ENCODE results near the gene NEURL2. TPM values are rescaled to one million over a fixed set of nuclear protein-coding genes. Genes with fewer than 3 reads are reported as not detected.

NEURL2 gene
- total RNA-seq, 1 experiment from 2014 or later = 2.0 TPM

Other genes with a start within 250 kb of the NEURL2 start
- gene WFDC11, start 221.0 kb downstream of the NEURL2 start, total RNA-seq (2022) = not detected in 2 replicates
- gene WFDC13, start 189.2 kb downstream of the NEURL2 start, total RNA-seq (2022) = not detected in 2 replicates
- gene WFDC10B, start 186.2 kb downstream of the NEURL2 start, total RNA-seq (2022) = not detected in 2 replicates
- not detected in 2 replicates for gene SPINT4, start 168.9 kb downstream of the NEURL2 start, total RNA-seq (2022)
- 0.91 TPM in 1 of 2 replicates, not detected in the other for gene WFDC3, start 99.3 kb downstream of the NEURL2 start, total RNA-seq (2022)
- 41.6 and 51.6 TPM in 2 replicates for gene DNTTIP1, start 99.3 kb downstream of the NEURL2 start, total RNA-seq (2022)
- gene UBE2C, start 78.6 kb downstream of the NEURL2 start, total RNA-seq (2022) = 98.4 and 107 TPM in 2 replicates
- gene TNNC2, start 63.9 kb downstream of the NEURL2 start, total RNA-seq (2022) = 0.79 TPM in 1 of 2 replicates, not detected in the other
- 8.5 and 13.9 TPM in 2 replicates for gene SNX21, start 57.4 kb downstream of the NEURL2 start, total RNA-seq (2022)
- 19.5 and 20.1 TPM in 2 replicates for gene ACOT8, start 33.8 kb downstream of the NEURL2 start, total RNA-seq (2022)
- 1.4 and 2.4 TPM in 2 replicates for gene ZSWIM3, start 33.6 kb downstream of the NEURL2 start, total RNA-seq (2022)
- gene ZSWIM1, start 10.0 kb downstream of the NEURL2 start, total RNA-seq (2022) = 7.6 and 10.3 TPM in 2 replicates
- gene SPATA25, start 3.6 kb downstream of the NEURL2 start, total RNA-seq (2022) = 0.72 and 0.74 TPM in 2 replicates
- 25.3 and 39.1 TPM in 2 replicates for gene CTSA, start 127 bp upstream of the NEURL2 start, total RNA-seq (2022)
- gene PLTP, start 20.9 kb upstream of the NEURL2 start, total RNA-seq (2022) = 0.20 and 0.37 TPM in 2 replicates
- gene PCIF1, start 43.5 kb upstream of the NEURL2 start, total RNA-seq (2022) = 14.3 and 20.5 TPM in 2 replicates
- gene ZNF335, start 81.0 kb upstream of the NEURL2 start, total RNA-seq (2022) = 24.2 and 26.9 TPM in 2 replicates
- 0.12 TPM in 1 of 2 replicates, not detected in the other for gene MMP9, start 117.7 kb upstream of the NEURL2 start, total RNA-seq (2022)
- 0.75 and 0.98 TPM in 2 replicates for gene SLC12A5, start 138.0 kb upstream of the NEURL2 start, total RNA-seq (2022)
- 26.0 and 31.2 TPM in 2 replicates for gene NCOA5, start 198.8 kb upstream of the NEURL2 start, total RNA-seq (2022)
- gene CD40, start 227.1 kb upstream of the NEURL2 start, total RNA-seq (2022) = 1.5 and 2.3 TPM in 2 replicates